Heart right ventricle (tissue), 16 donors: ENCODE measurements around the gene CTBP2. TPM values are rescaled to one million over a fixed set of nuclear protein-coding genes. Genes with fewer than 3 reads are reported as not detected.

ENCODE experiments used
- ATAC-seq, 8 donors: fragments of 200-7000 bp; cut with Tn5 transposase; one replicate each; pipeline ENCODE4 v1.9.1; 2020; ENCODE audit warnings: mild to moderate bottlenecking in 8 of 8, moderate library complexity in 8 of 8, moderate number of reproducible peaks in 1 of 8
- DNase-seq, 2 donors: peaks; one replicate each; pipeline ENCODE4 v3.0.0-alpha.2; 2020
- H3K27ac ChIP-seq, 10 donors: fragments of 200-600 bp; sonication (generic) in 2 of 10; one replicate each; pipeline versions ENCODE4 v1.5.0 to v1.8.0; 2020 to 2022; ENCODE audit warnings: mild to moderate bottlenecking in 3 of 10
- H3K27me3 ChIP-seq, 7 donors: fragments of 200-600 bp; one replicate each; pipeline ENCODE4 v1.8.0; 2021 to 2022; ENCODE audit warnings: mild to moderate bottlenecking in 2 of 7
- H3K36me3 ChIP-seq, 9 donors: fragments of 200-600 bp; sonication (generic) in 1 of 9; one replicate each; pipeline versions ENCODE4 v1.5.0 to v1.8.0; 2020 to 2022; ENCODE audit warnings: mild to moderate bottlenecking in 2 of 9
- H3K4me1 ChIP-seq, 9 donors: fragments of 200-600 bp; sonication (generic) in 1 of 9; one replicate each; pipeline versions ENCODE4 v1.5.0 to v1.8.0; 2020 to 2022; ENCODE audit warnings: mild to moderate bottlenecking in 4 of 9
- H3K4me3 ChIP-seq, 10 donors: fragments of 200-600 bp; sonication (generic) in 2 of 10; one replicate each; pipeline versions ENCODE4 v1.5.0 to v1.8.0; 2020 to 2022; ENCODE audit warnings: mild to moderate bottlenecking in 7 of 10, moderate library complexity in 2 of 10
- H3K9me3 ChIP-seq, 11 donors: fragments of 200-600 bp in 10 of 11; sonication (generic) in 2 of 11; one replicate each; pipeline versions ENCODE4 v1.5.0 to v1.8.0; 2013 to 2022; ENCODE audit warnings: mild to moderate bottlenecking in 2 of 11, control low read depth in 1 of 11, moderate library complexity in 1 of 11
- WGBS, 2 donors: extraction: QIAGEN DNeasy Blood & Tissue Kit; methylation state at CpG; one replicate each; pipeline ENCODE4 v1.1.7; 2013; ENCODE audit warnings: inconsistent platforms in 1 of 2; 5-methylcytosine and 5-hydroxymethylcytosine counted together
- intact Hi-C, 10 donors: fragments of 100-400 bp; cut with DNase I; formaldehyde crosslinking; loops; one replicate each; pipeline versions ENCODE4 v1.11.1 to v1.14.2; 2022
- polyA plus RNA-seq, 2 donors: library from polyadenylated mRNA; stranded (reverse); fragments of 200-250 nt; gene quantifications; one replicate each; pipeline ENCODE4 v1.2.3, GENCODE V29; 2013
- total RNA-seq, 10 donors: library from RNA; stranded (reverse); fragmentation: NEBNext Ultra II Directional in 3 of 10; extraction: Animal tissue kit (Norgen Biotek cat#: 25700) in 3 of 10; gene quantifications; one replicate each; pipeline versions ENCODE4 v1.2.1 to v1.2.4, GENCODE V29; 2021 to 2023
- TF ChIP-seq, protein P1 (sequence below), 9 donors: fragments of 200-600 bp; sonication (generic) in 2 of 9; IDR thresholded peaks; one replicate each; pipeline versions ENCODE4 v1.5.0 to v1.8.0; 2021 to 2022; ENCODE audit warnings: antibody characterized with exemption in 9 of 9, mild to moderate bottlenecking in 5 of 9, moderate library complexity in 1 of 9
- donor health status: Arrhythmogenic right ventricular cardiomyopathy.
- donor health status: ischemic (EF 13 %, LVEDD 7.1; RV severe dilation, severe dysfunction).
- donor health status: healthy with polysubstance abuse.
- donor health status: DM: no; HTN: yes; CAD: no.
- donor health status: DM: no; HTN: no; CAD: no.
- donor health status: ischemic (EF 25% LVEDD 6.9; RV normal size, moderate dysfunction).
- donor health status: ischemic (EF 25% LVEDD 5.7; RV mildly dilated, moderate dysfunction).
- donor health status: healthy.
- donor health status: DM: yes; HTN: yes; CAD: no.
- donor health status: Ischemic cardiomyopathy.
- donor health status: ischemic (EF 35%, LVEDD 5.7; RV mildly dilated, moderate dysfunction).
- donor health status: nonischemic (EF 11% LVEDD 7.7; RV severe dilation, severe dysfunction).
- donor health status: DM: yes; HTN: yes; CAD: no.
- donor health status: PGD.
- donor health status: ischemic (EF 29% LVEDD 5.4; RV normal size, mild dysfunction).
- donor health status: nonischemic (EF 23%, LVEDD 6.1; RV moderate dilation, normal function).

Gene CTBP2
- total and polyA plus RNA-seq, 12 donors = 14.7 to 36.2 (median 26.0) TPM

DNA sequence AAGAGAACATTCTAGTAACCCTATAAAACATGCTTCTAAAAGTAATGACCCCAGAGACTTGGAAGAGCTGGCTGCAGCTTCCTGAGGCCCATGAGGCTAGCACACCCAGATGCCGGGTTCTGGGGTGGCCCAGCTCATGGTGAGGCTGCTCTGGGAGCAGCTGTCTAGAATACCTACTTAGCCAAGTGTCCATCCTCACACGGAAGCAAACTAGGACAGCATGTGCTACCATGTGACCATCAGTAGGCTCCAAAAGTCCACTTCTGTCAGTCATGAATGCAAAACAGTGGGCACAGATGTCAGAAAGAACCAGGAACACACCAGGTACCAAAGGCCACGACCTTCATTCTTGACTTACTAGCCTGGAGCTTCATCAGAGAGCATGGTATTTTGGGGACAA, 32.4 kb downstream of the CTBP2 start:
- Histone ChIP-seq H3K4me1 (peaks cover 12 to 80% (median 53%) of the 10 kb centered on the region in 9 donors), H3K4me3 (no peak overlapping the region), H3K27me3 (no peaks in the 10 kb centered on the region), H3K9me3 (peaks cover 0 to 6% (median 0%) of the 10 kb centered on the region in 11 donors), H3K27ac (peak overlapping the region in 4 of 10 donors; percentile 28 to 54 (median 32)), H3K36me3 (peaks cover 0 to 34% (median 7%) of the 10 kb centered on the region in 9 donors)
- no peak for DNase-seq
- ATAC-seq = no peak
- TF ChIP-seq, protein P1, sequence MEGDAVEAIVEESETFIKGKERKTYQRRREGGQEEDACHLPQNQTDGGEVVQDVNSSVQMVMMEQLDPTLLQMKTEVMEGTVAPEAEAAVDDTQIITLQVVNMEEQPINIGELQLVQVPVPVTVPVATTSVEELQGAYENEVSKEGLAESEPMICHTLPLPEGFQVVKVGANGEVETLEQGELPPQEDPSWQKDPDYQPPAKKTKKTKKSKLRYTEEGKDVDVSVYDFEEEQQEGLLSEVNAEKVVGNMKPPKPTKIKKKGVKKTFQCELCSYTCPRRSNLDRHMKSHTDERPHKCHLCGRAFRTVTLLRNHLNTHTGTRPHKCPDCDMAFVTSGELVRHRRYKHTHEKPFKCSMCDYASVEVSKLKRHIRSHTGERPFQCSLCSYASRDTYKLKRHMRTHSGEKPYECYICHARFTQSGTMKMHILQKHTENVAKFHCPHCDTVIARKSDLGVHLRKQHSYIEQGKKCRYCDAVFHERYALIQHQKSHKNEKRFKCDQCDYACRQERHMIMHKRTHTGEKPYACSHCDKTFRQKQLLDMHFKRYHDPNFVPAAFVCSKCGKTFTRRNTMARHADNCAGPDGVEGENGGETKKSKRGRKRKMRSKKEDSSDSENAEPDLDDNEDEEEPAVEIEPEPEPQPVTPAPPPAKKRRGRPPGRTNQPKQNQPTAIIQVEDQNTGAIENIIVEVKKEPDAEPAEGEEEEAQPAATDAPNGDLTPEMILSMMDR (IDR thresholded peaks at IDR 0.05) = no peak
- 57 to 71% methylated on average over 3 of the region's 3 CpGs for WGBS, 2 donors
- intact Hi-C loops = loop anchor here in 1 of 10 donors (1.0 kb wide), 1 partner anchor 25 kb away; no protein-coding TSS in a partner anchor

DNA sequence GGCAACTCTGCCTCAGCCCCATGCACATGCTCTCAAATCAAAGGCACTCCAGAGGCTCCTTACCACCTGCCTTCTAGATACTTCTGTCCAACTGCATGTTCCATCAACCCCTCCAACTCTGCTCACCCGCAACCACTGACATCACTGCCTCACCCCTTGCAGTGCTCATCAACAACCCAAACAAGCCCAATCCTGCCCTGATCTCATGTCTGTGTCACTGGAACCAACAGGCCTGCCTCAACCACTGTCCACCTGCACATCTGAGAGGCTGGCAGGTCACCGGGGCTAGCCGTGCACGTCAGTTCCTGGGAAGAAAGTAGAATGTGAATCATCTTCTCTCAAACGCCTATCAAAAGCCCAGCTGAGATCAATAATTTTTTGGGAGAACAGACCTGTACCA, 33.3 kb downstream of the CTBP2 start:
- 84 to 98% methylated on average over 5 of the region's 5 CpGs for WGBS, 2 donors
- Histone ChIP-seq H3K4me1 (peaks cover 13 to 88% (median 60%) of the 10 kb centered on the region in 9 donors), H3K27ac (no peak overlapping the region), H3K9me3 (peaks cover 0 to 6% (median 0%) of the 10 kb centered on the region in 11 donors), H3K27me3 (no peaks in the 10 kb centered on the region), H3K36me3 (peaks cover 0 to 27% (median 7%) of the 10 kb centered on the region in 9 donors), H3K4me3 (no peak overlapping the region)
- no peak for DNase-seq
- TF ChIP-seq, protein P1 (IDR thresholded peaks at IDR 0.05) = no peak
- no peak for ATAC-seq
- intact Hi-C loops = loop anchor here in 1 of 10 donors (1.0 kb wide), 1 partner anchor 26 kb away; no protein-coding TSS in a partner anchor

DNA sequence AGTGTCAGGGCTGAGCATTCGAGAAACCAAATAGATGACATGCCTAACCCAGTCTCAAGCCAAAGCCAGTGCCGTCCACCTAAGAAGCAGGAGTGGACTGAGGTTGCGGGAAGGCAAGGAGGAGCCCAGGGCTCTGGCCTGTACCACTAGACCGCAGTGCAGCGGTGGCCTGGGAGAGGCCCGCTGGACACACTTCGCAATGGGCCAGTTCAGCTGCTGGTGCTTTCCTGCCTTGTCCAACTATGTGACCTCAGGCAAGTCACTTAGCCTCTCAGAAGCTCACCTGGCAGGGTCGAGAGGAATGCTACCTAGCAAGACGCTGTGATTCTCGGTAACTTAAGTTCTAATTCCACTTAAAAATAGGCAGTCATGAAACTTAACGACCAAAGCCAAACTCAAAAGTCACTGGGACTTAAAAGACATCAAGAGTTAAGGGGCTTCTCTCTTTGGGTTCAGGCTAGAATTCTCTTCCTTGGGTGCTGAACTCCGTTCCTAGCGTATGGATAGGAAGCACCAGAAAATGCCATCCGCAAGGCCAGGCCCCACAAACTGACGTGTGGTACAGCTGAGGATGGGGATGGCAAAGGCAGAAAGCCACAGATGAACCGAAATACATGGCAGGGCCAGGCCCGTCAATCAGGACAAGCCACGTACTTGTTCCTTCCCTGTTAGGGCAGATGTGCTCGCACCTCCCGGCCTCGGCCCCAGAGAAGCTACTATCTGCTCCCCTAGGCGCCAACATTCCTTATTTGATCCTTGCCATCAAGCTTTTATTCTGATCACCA, 34.2 kb downstream of the CTBP2 start:
- H3K4me3 ChIP-seq = no peak overlapping the region
- H3K36me3 ChIP-seq = peaks cover 0 to 20% (median 0%) of the 10 kb centered on the region in 9 donors
- peak overlapping the region in 1 of 10 donors; percentile 0 for H3K27ac ChIP-seq
- intact Hi-C loops = no loop called here
- no peaks in the 10 kb centered on the region for H3K9me3 ChIP-seq
- no peaks in the 10 kb centered on the region for H3K27me3 ChIP-seq
- TF ChIP-seq, protein P1 (IDR thresholded peaks at IDR 0.05) = no peak
- no peak for DNase-seq
- ATAC-seq = no peak
- 96 to 97% methylated on average over 22 of the region's 22 CpGs for WGBS, 2 donors
- H3K4me1 ChIP-seq = peaks cover 15 to 96% (median 70%) of the 10 kb centered on the region in 9 donors

DNA sequence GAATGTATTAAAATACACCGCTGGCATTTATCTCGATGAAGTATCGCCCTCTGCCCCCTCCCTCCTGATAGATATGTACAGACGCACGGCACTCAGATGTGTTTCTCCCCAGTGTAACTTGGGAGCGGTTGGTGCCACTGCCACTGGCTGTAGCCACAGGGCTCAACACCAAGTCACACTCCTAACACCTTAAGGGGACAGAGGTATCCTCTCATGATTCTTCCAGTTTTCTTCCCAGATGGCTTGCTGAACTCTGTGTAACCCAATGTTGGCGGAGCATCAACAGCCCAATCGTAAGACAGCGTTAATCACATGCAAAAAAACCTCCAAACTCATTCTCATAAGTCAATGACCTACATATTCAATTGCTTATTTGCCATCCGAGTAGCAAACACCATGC, 35.5 kb downstream of the CTBP2 start:
- peak in 1 of 8 donors; percentile 35 for ATAC-seq
- H3K36me3 ChIP-seq = peaks cover 0 to 13% (median 0%) of the 10 kb centered on the region in 9 donors
- no peak for DNase-seq
- TF ChIP-seq, protein P1 (IDR thresholded peaks at IDR 0.05) = no peak
- peaks cover 22 to 97% (median 77%) of the 10 kb centered on the region in 9 donors for H3K4me1 ChIP-seq
- H3K27ac ChIP-seq = peak overlapping the region in 9 of 10 donors; percentile 2 to 91 (median 64)
- 39 to 51% methylated on average over 10 of the region's 10 CpGs for WGBS, 2 donors
- no peaks in the 10 kb centered on the region for H3K9me3 ChIP-seq
- intact Hi-C loops = loop anchor here in 4 of 10 donors (5.0 kb wide), 4 partner anchors 32 to 63 kb away; no protein-coding TSS in a partner anchor
- no peak overlapping the region for H3K4me3 ChIP-seq
- H3K27me3 ChIP-seq = no peaks in the 10 kb centered on the region
